T-helper 2 cell (primary cell): ENCODE data around the gene ARHGAP6.
"Not testable (repeated sequence)": the region's sequence is repeated elsewhere in the genome, so short reads cannot be mapped to it uniquely, and the experiment has no call there.

Source experiments
- DNase-seq, 5 experiments: peaks; one replicate each; pipeline versions ENCODE4 v3.0.0 to v3.0.0-alpha.2; 2012 to 2022

The ARHGAP6 gene

DNA sequence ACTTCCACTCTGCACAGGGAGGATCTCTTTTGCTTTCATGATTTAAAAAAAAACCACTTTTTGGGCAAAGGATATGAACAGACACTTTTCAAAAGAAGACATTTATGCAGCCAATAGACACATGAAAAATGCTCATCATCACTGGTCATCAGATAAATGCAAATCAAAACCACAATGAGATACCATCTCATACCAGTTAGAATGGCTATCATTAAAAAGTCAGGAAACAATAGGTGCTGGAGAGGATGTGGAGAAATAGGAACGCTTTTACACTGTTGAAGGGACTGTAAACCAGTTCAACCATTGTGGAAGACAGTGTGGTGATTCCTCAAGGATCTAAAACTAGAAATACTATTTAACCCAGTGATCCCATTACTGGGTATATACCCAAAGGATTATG lies 87.4 kb downstream of the ARHGAP6 start:
- DNase-seq, result not testable (repeated sequence)

DNA sequence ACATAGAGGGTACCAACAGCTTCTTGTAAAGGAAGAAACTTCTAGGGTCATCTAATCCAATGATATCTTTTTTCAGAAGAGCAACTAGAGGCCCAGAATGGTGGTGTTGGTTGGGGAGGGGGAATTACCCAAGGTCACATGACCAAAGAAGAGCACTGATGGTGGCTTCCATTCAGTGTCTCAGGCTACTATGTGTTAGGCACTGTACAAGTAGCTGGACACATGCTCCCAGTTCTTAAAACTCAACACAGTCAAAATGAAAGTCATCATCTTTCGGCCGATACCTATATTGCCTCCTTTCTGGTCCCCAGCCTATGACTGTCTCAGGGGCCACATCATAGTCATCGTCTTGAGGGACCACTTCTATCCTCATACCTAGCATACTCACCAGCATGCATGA lies 88.1 kb downstream of the ARHGAP6 start:
- DNase-seq, result no peak

DNA sequence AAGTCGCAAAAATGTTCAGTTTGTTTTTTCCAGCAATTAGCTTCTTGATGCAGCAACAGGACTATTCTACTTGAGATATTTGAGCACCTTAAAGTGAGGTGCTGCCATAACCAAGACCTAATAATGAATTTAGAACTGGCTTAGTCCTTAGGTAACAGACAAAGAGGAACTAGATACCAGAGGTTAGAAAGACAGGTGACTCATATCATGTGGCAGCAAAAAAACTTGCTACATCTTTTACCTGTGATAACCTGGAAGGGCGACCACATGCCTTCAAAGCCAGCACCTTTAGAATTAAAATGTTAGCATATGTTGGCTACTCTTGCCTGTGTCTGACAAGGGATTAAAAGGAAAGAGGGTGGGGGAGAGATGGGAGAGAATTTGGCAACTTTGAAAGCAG lies 90.4 kb downstream of the ARHGAP6 start:
- DNase-seq, result no peak

DNA sequence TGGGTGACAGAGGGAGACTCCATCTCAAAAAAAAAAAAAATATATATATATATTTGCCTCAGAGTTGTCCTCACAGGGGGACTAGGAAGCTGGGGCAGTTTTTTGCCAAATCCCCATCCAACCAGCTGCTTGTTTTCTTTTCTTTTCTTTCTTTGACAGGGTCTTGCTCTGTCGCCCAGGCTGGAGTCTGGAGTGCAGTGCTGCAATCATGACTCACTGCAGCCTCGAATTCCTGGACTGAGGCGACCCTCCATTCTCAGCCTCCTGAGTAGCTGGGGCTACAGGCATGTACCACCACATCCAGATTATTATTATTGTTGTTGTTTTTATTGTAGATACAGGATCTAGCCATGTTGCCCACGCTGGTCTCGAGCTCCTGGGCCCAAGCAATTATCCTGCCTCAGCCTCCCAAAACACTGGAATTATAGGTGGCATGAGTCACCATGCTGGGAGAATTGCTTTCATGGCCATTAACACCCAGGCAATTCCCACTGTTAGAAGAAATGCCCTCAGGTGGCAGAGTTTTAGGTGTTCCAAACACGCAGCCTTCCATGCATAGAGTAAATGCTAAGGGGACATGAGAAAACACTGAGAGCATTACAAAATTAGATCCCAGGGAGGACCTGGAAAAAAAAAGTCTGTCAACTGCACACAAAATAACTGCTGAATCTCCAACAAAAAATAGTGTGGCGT lies 98.0 kb downstream of the ARHGAP6 start:
- DNase-seq, result no peak

GRCh38 chrX:11566789-11567188 lies 98.9 kb downstream of the ARHGAP6 start:
- no peak for DNase-seq

DNA sequence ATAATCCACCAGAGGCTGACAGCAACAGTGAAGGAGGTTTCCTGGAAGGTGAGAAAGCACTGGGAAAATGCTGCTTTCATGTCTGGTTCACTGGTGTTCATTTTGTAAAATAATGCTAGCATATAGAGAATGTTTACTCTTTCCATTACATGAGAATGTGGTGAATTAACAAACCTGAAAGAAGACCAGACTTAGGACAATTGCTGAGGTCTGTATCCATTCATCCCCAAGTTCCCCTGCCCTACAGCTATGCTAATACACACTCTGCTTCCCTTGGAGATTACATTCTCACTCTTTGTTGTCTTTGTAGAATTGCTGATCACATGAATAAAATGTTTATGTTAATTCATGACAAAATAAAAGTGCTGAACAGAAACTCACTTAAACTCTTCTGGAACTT lies 99.5 kb downstream of the ARHGAP6 start:
- DNase-seq, result no peak

GRCh38 chrX:11564546-11564945 lies 101.2 kb downstream of the ARHGAP6 start:
- no peak for DNase-seq

- DNase-seq, result no peak
Observed at GRCh38 chrX:11562570-11562969, 103.2 kb downstream of the ARHGAP6 start.

DNA sequence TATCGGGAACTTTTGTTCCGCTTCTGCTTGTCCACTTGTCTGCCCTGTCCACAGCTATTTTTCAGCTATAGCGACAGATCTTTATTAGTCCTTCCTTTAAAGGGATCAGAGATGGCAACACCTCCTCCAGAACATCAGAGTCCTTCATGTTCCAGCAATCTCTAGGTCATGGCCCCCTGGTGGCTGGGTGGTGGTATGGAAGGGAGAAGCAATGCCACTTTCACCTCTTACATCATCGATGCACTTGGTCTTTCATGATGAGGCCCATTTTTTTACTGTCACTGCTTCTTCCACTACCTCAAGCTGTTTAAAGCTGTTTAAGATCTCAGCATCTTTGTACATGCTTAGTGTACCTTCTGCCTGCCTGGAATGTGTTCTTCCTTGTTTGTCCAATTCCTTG lies 106.7 kb downstream of the ARHGAP6 start:
- DNase-seq, result peak in 3 of 5 experiments; percentile 8 to 29 (median 24)

DNA sequence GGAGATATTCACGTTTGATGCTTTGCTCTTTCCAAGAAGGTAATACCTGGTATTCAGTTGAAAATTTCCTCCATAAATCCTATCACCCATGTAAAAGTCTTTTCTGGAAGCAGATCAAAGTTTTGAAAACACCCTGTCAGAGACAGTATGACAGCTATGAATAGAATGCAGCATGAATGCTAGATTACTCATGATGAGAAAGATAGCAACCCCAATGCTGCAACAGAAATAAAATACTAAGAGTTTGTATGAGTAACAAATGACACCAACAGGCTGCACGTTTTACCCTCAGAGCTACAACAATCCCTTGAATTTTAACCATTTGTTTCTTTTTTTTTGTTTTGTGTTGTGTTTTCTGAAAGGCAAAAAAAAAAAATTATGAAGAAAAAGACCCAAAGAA lies 108.6 kb downstream of the ARHGAP6 start:
- DNase-seq, result no peak

DNA sequence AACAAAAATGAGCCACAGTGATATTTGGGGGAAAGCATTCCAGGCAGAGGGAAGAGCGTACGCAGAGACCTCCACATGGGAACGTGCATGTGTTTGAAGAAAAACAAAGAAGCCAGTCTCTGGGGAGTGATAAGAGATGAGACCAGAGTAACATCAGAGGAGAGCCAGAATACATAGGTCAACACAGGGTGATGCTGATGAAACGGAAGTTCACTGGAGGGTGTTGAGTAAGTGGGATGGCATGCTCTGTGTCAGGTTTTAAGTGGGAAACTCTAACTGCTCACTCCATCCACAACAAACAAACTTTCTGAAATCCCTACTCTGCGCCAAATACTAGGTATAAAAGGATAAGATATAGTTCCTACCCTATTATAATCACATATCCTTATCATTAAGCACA lies 110.0 kb downstream of the ARHGAP6 start:
- no peak for DNase-seq

DNA sequence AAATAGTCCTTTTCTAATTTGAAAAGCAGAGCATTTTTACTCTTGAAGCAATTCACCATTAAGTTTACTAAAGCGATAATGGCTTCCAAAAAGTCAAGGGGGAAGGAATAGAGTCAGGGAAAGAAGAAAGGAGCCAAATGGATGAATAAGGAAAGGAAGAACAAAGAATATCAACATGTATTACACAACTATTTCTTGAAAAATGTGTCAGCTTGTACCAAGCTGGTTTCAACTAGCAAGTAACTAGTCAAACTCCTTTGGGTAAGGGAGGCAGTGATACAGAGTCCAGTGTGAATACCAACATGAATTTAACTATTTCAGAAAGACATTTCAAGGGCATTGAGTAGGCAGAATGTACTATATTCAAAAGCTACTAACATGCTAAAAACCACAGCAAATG lies 112.1 kb downstream of the ARHGAP6 start:
- no peak for DNase-seq

DNA sequence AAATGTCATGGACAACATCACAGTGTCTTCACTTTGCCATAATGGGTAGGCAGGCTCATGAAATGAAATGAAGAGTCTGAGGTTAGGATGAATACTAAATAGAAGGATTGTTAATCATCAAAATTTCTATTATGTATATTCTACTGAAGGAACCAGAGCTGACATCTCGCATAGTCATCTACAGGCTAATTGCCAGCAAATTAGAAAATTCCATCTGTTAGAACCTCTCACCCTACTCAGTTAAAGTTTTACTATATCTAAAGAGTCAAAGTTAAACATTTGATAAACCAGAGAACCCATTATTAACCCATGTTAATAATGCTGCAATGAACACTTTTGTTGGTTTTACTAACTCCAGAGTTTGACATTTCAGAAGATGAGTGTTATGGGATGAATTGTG lies 114.6 kb downstream of the ARHGAP6 start:
- no peak for DNase-seq

DNA sequence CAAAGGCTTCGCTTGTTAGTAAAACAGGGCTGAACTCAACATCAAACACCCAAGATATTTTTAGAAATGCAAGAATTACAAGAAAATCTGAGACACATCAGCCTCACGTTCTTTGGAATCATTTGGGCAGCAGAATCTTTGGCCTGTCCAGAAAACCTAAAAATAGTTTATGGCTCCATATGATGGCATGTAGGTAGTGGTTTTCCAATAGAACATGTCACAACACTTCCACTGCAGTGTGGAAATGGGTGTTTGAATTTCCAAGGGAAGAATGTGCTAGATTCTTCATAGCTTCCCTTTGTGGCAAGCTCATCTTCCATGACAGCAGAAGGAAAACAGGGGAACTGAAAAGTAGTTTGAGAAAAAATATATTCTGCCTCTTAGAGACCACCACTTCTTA lies 118.8 kb downstream of the ARHGAP6 start:
- DNase-seq, result no peak

- DNase-seq, result peak in 1 of 5 experiments; percentile 3
Observed at GRCh38 chrX:11543249-11543648, 122.5 kb downstream of the ARHGAP6 start.

DNA sequence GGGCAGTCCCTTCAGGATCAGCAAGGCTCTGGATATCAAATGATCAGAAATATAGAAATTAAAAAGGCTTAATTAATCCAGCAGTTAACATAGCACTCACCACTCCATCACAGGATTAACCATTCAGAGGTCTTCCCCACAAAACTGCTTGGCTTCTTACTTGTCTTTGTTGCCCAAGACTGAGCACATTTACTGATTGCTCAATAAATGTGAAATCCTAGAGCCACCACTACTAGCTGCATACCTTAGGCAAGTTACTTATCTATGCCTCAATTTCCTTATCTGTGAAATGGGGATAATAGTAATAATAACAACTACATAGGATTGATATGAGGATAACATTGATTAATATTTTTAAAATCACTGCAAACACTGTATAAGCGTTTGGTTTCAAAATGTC lies 124.2 kb downstream of the ARHGAP6 start:
- no peak for DNase-seq

DNA sequence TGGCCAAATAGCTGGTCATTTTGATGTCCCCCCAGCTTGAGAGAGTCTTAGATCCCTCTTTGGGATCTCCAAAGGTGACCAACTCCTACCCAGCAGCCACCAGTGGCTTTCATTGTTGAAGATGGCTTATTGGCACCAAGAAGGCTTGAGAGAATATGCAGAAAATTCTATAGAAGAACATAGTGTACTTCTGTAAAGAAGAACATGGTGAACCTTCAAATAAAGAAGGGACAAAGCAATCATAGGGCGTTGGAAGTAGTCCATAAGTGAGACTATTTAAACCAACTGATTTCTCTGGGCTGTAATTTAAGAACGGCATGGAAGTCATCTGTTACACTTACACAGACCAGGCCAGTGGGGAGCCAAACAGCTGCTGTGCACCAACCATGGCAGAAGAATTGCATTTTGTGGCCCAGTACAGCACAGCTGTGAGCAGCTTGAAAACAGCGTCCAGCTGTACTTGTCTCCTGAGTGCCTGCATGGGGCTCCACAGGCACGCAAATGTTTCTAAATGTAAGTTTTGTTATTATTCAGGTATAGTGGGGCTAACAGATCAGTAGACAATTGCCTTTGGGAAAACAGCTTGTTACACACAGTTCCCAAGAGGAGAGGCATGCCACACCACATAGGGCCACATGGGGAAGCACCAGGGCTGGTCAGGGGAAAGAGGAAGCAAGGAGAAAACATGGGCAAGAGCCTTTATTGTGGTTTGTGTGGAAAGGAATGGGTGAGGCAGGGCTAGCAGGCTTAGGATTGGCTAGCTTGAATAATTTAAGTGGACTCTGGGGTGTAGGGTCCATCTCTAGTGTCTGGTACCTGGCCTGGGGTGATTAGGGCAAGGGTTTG lies 125.0 kb downstream of the ARHGAP6 start:
- no peak for DNase-seq

- DNase-seq, result no peak
Observed at GRCh38 chrX:11537141-11537540, 128.6 kb downstream of the ARHGAP6 start.

GRCh38 chrX:11535156-11535919 lies 130.4 kb downstream of the ARHGAP6 start:
- DNase-seq, result no peak

- DNase-seq, result peak in 2 of 5 experiments; percentile 54 to 74
Observed at GRCh38 chrX:11533199-11533651, 132.5 kb downstream of the ARHGAP6 start.

- DNase-seq, result no peak
Observed at GRCh38 chrX:11532291-11533078, 133.2 kb downstream of the ARHGAP6 start.

DNA sequence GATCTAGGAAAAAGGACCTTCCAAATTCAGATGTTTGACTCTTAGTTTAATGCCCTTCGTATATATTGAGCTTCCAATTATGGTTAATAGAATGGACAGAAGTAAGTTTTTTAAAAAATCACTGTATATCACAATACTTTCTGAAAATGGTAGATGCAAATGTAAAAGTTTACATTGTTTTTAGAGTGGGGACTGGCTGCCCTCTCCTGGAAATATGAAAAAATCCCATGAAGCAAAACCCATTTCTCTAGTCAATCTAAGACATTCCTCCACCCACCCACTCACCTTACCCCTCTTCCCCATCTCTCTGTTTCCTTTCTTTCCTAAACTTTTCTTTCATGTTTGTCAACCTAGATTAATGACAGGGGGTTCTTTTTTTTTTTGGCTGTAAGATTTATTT lies 134.5 kb downstream of the ARHGAP6 start:
- DNase-seq, result no peak

DNA sequence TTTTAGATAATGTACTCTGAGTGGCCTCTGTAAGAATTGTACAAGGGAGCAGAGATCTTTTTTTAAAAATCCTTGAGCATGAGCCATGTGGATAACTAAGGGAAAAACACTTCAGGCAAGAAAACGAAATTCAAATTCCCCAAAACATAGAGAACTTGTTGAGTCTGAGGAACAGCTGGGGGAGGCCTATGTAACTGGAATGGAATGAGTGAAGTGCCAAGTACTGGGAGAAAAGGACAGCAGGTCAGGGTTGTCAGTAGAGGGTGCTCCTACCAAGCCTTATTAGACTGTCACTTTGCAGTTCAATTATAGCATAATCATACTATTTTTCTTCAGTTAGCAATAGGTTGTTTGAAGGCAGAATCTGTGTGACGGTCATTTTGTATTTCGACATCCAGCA lies 135.1 kb downstream of the ARHGAP6 start:
- no peak for DNase-seq
